Breast epithelium (tissue), 4 donors: ENCODE data around the gene DNAJC19. TPM values are rescaled to one million over a fixed set of nuclear protein-coding genes. Genes with fewer than 3 reads are reported as not detected.

ENCODE experiments used
- DNase-seq, 2 donors: peaks; one replicate each; pipeline ENCODE4 v3.0.0-alpha.2; 2019; ENCODE audit warnings: low spot score in 2 of 2
- H3K27ac ChIP-seq, 2 donors: fragments of 200-600 bp; sonication (generic) in 1 of 2; one replicate each; pipeline ENCODE4 v1.5.1; 2016 to 2019; ENCODE audit warnings: mild to moderate bottlenecking in 1 of 2
- H3K27me3 ChIP-seq, 2 donors: fragments of 200-600 bp; sonication (generic) in 1 of 2; one replicate each; pipeline versions ENCODE4 v1.5.1 to v1.6.0; 2017 to 2019; ENCODE audit warnings: control low read depth in 1 of 2, mild to moderate bottlenecking in 1 of 2
- H3K36me3 ChIP-seq: fragments of 200-600 bp; one replicate; pipeline ENCODE4 v1.5.1; 2019
- H3K4me1 ChIP-seq, 2 donors: fragments of 200-600 bp; sonication (generic); one replicate each; pipeline ENCODE4 v1.5.1; 2016 to 2019; ENCODE audit warnings: control low read depth in 1 of 2
- H3K4me3 ChIP-seq, 3 donors: fragments of 200-600 bp; sonication (generic); 1 replicate in 2 of 3; 2 replicates in 1 of 3; pipeline ENCODE4 v1.5.1; 2016 to 2019; ENCODE audit warnings: mild to moderate bottlenecking in 3 of 3, moderate library complexity in 2 of 3
- H3K9me3 ChIP-seq, 2 donors: fragments of 200-600 bp; sonication (generic) in 1 of 2; one replicate each; pipeline ENCODE4 v1.5.1; 2016 to 2019; ENCODE audit warnings: control low read depth in 1 of 2
- CTCF ChIP-seq, 3 donors: fragments of 450-650 bp; IDR thresholded peaks; one replicate each; pipeline ENCODE4 v1.5.1; 2016 to 2017; ENCODE audit warnings: antibody characterized with exemption in 3 of 3, mild to moderate bottlenecking in 3 of 3, moderate library complexity in 3 of 3
- POLR2A ChIP-seq: fragments of 450-650 bp; IDR thresholded peaks from one replicate; pipeline ENCODE4 v1.6.1; 2016; ENCODE audit warnings: antibody characterized with exemption, mild to moderate bottlenecking, moderate library complexity
- POLR2AphosphoS5 ChIP-seq, 3 donors: sonication (generic); formaldehyde crosslinking; IDR thresholded peaks; one replicate each; pipeline ENCODE4 v1.6.1; 2017; ENCODE audit warnings: antibody characterized with exemption in 3 of 3
- intact Hi-C: fragments of 100-400 bp; cut with DNase I; formaldehyde crosslinking; loops from one replicate; pipeline ENCODE4 v1.15.1; 2023; ENCODE audit warnings: low total_unique reads
- total RNA-seq, 3 donors: library from RNA; depleted of rRNA; stranded (reverse); fragments of >200 nt; gene quantifications; one replicate each; pipeline ENCODE4 v1.1.0, GENCODE V29; 2016

The DNAJC19 gene
- 10 to 100 TPM; 39.8 to 55.4 (median 44.5) TPM for total RNA-seq

- Histone ChIP-seq H3K4me1 (no peaks in the 10 kb centered on the region), H3K9me3 (no peaks in the 10 kb centered on the region), H3K36me3 (no peaks in the 10 kb centered on the region), H3K4me3 (peak within 1 kb of the TSS; percentile 79 to 94 (median 82)), H3K27ac (peak within 1 kb of the TSS; percentile 91 to 94), H3K27me3 (no peaks in the 10 kb centered on the region)
- peak; percentile 87 to 92 for DNase-seq
- intact Hi-C loops, result no loop called here
- TF ChIP-seq CTCF (IDR thresholded peaks at IDR 0.05) (no peak), POLR2A (peak; percentile 85), POLR2AphosphoS5 (IDR thresholded peaks at IDR 0.05) (peak; percentile 92 to 96 (median 95))
Measured at GRCh38 chr3:180989291-180990163, at the start of gene DNAJC19. TSS of gene DNAJC19 (minus strand) at chr3:180989736. CDS start at chr3:180989602, 134 bp downstream.

GRCh38 chr3:181030948-181031347, 41.4 kb upstream of the DNAJC19 start:
- intact Hi-C loops, result no loop called here
- Histone ChIP-seq H3K4me3 (no peak overlapping the region), H3K27me3 (no peaks in the 10 kb centered on the region), H3K9me3 (peaks cover 0 to 2% of the 10 kb centered on the region in 2 donors), H3K36me3 (no peaks in the 10 kb centered on the region), H3K4me1 (no peaks in the 10 kb centered on the region), H3K27ac (no peak overlapping the region)
- DNase-seq, result no peak
- TF ChIP-seq POLR2AphosphoS5 (IDR thresholded peaks at IDR 0.05) (no peak), POLR2A (no peak), CTCF (IDR thresholded peaks at IDR 0.05) (no peak)

GRCh38 chr3:181025204-181025603, 35.7 kb upstream of the DNAJC19 start:
- no peaks in the 10 kb centered on the region for H3K27me3 ChIP-seq
- no peak overlapping the region for H3K27ac ChIP-seq
- H3K4me3 ChIP-seq, result no peak overlapping the region
- TF ChIP-seq POLR2A (no peak), CTCF (IDR thresholded peaks at IDR 0.05) (no peak), POLR2AphosphoS5 (IDR thresholded peaks at IDR 0.05) (no peak)
- no peaks in the 10 kb centered on the region for H3K36me3 ChIP-seq
- H3K9me3 ChIP-seq, result peaks cover 0 to 17% of the 10 kb centered on the region in 2 donors
- intact Hi-C loops, result no loop called here
- no peaks in the 10 kb centered on the region for H3K4me1 ChIP-seq
- DNase-seq, result no peak

GRCh38 chr3:181017690-181018089, 28.2 kb upstream of the DNAJC19 start:
- Histone ChIP-seq H3K4me3 (no peak overlapping the region), H3K4me1 (no peaks in the 10 kb centered on the region), H3K9me3 (no peaks in the 10 kb centered on the region), H3K27ac (no peak overlapping the region), H3K27me3 (no peaks in the 10 kb centered on the region), H3K36me3 (no peaks in the 10 kb centered on the region)
- TF ChIP-seq POLR2AphosphoS5 (IDR thresholded peaks at IDR 0.05) (no peak), POLR2A (no peak), CTCF (IDR thresholded peaks at IDR 0.05) (no peak)
- intact Hi-C loops, result no loop called here
- no peak for DNase-seq

- no peaks in the 10 kb centered on the region for H3K4me1 ChIP-seq
- no peaks in the 10 kb centered on the region for H3K9me3 ChIP-seq
- no peak overlapping the region for H3K27ac ChIP-seq
- no peak for DNase-seq
- intact Hi-C loops, result no loop called here
- no peaks in the 10 kb centered on the region for H3K27me3 ChIP-seq
- no peak overlapping the region for H3K4me3 ChIP-seq
- H3K36me3 ChIP-seq, result no peaks in the 10 kb centered on the region
- TF ChIP-seq POLR2AphosphoS5 (IDR thresholded peaks at IDR 0.05), result no peak
- no peak for TF ChIP-seq POLR2A
- no peak for TF ChIP-seq CTCF (IDR thresholded peaks at IDR 0.05)
Measured at GRCh38 chr3:181009225-181009624, 19.7 kb upstream of the DNAJC19 start.
